Neural cell (in vitro differentiated cells): ENCODE measurements around the gene USP49.

ENCODE experiments used
- EP300 ChIP-seq: fragments of 450-650 bp; conservative IDR thresholded peaks from 2 replicates; pipeline ENCODE4 v1.6.1; 2014; ENCODE audit warnings: antibody characterized with exemption, mild to moderate bottlenecking, moderate library complexity; ENCODE audit not compliant: poor library complexity, severe bottlenecking
- EZH2 ChIP-seq: fragments of 200-600, 300-800 bp; shearing (Covaris generic), sonication (generic); IDR thresholded peaks from 2 replicates; pipeline ENCODE4 v1.6.1; 2014; ENCODE audit warnings: antibody characterized with exemption, low read length, borderline replicate concordance, mild to moderate bottlenecking; ENCODE audit not compliant: insufficient read depth, poor library complexity, severe bottlenecking
- MXI1 ChIP-seq: fragments of 450-650 bp; conservative IDR thresholded peaks from 2 replicates; pipeline ENCODE4 v1.6.1; 2014; ENCODE audit warnings: antibody characterized with exemption, mild to moderate bottlenecking; ENCODE audit not compliant: poor library complexity, severe bottlenecking
- POLR2AphosphoS5 ChIP-seq: IDR thresholded peaks from 2 replicates; pipeline ENCODE4 v1.6.1; 2012
- RAD21 ChIP-seq: fragments of 450-650 bp; conservative IDR thresholded peaks from 2 replicates; pipeline ENCODE4 v1.6.1; 2014; ENCODE audit warnings: antibody characterized with exemption, mild to moderate bottlenecking, moderate library complexity
- SMC3 ChIP-seq: fragments of 450-650 bp; conservative IDR thresholded peaks from 2 replicates; pipeline ENCODE4 v1.6.1; 2014; ENCODE audit warnings: antibody characterized with exemption, mild to moderate bottlenecking, moderate library complexity; ENCODE audit not compliant: poor library complexity
- TAF1 ChIP-seq: IDR thresholded peaks from 2 replicates; pipeline ENCODE4 v1.6.1; 2012; ENCODE audit warnings: low read depth
- TF ChIP-seq, protein P1 (sequence below): fragments of 450-650 bp; IDR thresholded peaks from 2 replicates; pipeline ENCODE4 v1.5.1; 2014; ENCODE audit warnings: antibody characterized with exemption, mild to moderate bottlenecking, moderate library complexity; ENCODE audit not compliant: poor library complexity, severe bottlenecking
- TF ChIP-seq, protein P2 (sequence below): IDR thresholded peaks from 2 replicates; pipeline ENCODE4 v1.6.1; 2012; ENCODE audit warnings: borderline replicate concordance

DNA sequence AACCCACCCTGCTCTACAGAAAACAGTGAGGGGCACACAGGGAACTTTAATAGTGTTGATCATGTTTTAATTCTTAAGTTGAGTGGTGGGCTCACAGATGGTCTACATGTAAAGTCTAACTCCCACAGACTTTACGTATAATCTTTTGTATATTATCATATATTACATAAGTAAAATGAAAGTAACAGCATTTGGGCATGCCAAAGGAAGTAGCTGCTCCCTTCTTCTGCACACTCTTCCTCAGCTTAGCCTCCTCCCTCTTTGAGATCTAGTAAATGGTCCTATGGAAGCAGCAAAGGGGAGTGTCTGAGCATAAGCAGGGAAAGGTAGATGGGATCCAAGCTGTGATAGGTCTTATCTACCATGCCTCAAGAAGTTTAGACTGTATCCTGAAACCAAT lies 14.6 kb upstream of the USP49 start:
- TF ChIP-seq, protein P1, sequence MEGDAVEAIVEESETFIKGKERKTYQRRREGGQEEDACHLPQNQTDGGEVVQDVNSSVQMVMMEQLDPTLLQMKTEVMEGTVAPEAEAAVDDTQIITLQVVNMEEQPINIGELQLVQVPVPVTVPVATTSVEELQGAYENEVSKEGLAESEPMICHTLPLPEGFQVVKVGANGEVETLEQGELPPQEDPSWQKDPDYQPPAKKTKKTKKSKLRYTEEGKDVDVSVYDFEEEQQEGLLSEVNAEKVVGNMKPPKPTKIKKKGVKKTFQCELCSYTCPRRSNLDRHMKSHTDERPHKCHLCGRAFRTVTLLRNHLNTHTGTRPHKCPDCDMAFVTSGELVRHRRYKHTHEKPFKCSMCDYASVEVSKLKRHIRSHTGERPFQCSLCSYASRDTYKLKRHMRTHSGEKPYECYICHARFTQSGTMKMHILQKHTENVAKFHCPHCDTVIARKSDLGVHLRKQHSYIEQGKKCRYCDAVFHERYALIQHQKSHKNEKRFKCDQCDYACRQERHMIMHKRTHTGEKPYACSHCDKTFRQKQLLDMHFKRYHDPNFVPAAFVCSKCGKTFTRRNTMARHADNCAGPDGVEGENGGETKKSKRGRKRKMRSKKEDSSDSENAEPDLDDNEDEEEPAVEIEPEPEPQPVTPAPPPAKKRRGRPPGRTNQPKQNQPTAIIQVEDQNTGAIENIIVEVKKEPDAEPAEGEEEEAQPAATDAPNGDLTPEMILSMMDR, result no peak
- no peak for TF ChIP-seq EZH2
- no peak for TF ChIP-seq RAD21
- TF ChIP-seq POLR2AphosphoS5, result no peak
- TF ChIP-seq TAF1, result no peak
- no peak for TF ChIP-seq EP300
- no peak for TF ChIP-seq MXI1
- TF ChIP-seq, protein P2, sequence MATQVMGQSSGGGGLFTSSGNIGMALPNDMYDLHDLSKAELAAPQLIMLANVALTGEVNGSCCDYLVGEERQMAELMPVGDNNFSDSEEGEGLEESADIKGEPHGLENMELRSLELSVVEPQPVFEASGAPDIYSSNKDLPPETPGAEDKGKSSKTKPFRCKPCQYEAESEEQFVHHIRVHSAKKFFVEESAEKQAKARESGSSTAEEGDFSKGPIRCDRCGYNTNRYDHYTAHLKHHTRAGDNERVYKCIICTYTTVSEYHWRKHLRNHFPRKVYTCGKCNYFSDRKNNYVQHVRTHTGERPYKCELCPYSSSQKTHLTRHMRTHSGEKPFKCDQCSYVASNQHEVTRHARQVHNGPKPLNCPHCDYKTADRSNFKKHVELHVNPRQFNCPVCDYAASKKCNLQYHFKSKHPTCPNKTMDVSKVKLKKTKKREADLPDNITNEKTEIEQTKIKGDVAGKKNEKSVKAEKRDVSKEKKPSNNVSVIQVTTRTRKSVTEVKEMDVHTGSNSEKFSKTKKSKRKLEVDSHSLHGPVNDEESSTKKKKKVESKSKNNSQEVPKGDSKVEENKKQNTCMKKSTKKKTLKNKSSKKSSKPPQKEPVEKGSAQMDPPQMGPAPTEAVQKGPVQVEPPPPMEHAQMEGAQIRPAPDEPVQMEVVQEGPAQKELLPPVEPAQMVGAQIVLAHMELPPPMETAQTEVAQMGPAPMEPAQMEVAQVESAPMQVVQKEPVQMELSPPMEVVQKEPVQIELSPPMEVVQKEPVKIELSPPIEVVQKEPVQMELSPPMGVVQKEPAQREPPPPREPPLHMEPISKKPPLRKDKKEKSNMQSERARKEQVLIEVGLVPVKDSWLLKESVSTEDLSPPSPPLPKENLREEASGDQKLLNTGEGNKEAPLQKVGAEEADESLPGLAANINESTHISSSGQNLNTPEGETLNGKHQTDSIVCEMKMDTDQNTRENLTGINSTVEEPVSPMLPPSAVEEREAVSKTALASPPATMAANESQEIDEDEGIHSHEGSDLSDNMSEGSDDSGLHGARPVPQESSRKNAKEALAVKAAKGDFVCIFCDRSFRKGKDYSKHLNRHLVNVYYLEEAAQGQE, result no peak
- no peak for TF ChIP-seq SMC3
